Activated naive CD4-positive, alpha-beta T cell treated with anti-CD3 and anti-CD28 coated beads, Interleukin-2, amount 50 U/mL, for 24 hours (primary cell): ENCODE results near the gene PLEKHO2.

Experiments used
- H3K27ac Mint-ChIP-seq: one replicate; pipeline ENCODE4 v1.8.0; 2021; ENCODE audit warnings: mild to moderate bottlenecking, mixed read lengths
- H3K27me3 Mint-ChIP-seq: one replicate; pipeline ENCODE4 v1.8.0; 2021; ENCODE audit warnings: mixed read lengths
- H3K36me3 Mint-ChIP-seq: one replicate; pipeline ENCODE4 v1.8.0; 2021; ENCODE audit warnings: mixed read lengths
- H3K4me1 Mint-ChIP-seq: one replicate; pipeline ENCODE4 v1.8.0; 2021; ENCODE audit warnings: mixed read lengths
- H3K4me3 Mint-ChIP-seq: one replicate; pipeline ENCODE4 v1.8.0; 2021; ENCODE audit warnings: mild to moderate bottlenecking, mixed read lengths
- H3K9me3 Mint-ChIP-seq: one replicate; pipeline ENCODE4 v1.8.0; 2021; ENCODE audit warnings: mixed read lengths

The PLEKHO2 gene

DNA sequence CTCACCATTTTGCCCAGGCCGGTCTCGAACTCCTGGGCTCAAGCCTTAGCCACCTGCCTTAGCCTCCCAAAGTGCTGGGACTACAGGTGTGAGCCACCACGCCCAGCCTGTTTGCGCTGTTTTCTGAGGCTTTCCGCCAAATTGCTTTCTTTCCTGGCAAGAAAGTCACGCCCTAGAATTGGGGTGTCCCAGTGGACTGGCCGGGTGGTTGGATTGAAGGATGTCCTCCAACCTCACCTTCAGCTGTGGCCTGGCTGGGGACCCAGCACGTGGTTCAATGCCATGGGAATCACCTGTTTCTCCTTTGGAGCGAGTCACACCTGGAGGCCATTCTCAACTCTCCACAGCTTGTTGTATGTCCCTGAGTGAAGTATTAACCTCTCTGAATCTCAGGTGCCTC is 64.2 kb downstream of the PLEKHO2 start:
- Mint-ChIP-seq H3K9me3 (no peaks in the 10 kb centered on the region), H3K27ac (no peak overlapping the region), H3K4me1 (peaks cover 41% of the 10 kb centered on the region), H3K27me3 (no peaks in the 10 kb centered on the region), H3K4me3 (no peak overlapping the region), H3K36me3 (peaks cover 1% of the 10 kb centered on the region)

DNA sequence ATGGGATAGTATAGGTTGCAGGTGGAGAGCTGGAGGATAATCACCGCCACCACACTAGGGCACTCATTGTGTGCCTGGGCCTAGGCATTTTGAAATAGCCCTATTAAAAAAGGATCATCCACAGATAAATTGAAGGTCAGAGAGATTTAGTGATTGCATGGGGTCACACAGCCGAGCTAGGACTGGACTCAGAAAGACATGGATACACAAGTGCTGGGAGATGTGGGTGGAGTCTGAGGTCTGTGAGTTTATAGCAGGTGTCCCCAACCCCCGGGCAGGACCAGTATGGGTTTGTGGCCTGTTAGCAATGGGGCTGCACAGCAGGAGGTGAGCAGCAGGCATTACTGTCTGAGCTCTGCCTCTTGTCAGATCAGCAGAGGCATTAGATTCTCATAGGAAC is 64.7 kb downstream of the PLEKHO2 start:
- Mint-ChIP-seq H3K27me3 (peaks cover 3% of the 10 kb centered on the region), H3K4me3 (no peak overlapping the region), H3K4me1 (peaks cover 45% of the 10 kb centered on the region), H3K27ac (no peak overlapping the region), H3K36me3 (peaks cover 1% of the 10 kb centered on the region), H3K9me3 (no peaks in the 10 kb centered on the region)

DNA sequence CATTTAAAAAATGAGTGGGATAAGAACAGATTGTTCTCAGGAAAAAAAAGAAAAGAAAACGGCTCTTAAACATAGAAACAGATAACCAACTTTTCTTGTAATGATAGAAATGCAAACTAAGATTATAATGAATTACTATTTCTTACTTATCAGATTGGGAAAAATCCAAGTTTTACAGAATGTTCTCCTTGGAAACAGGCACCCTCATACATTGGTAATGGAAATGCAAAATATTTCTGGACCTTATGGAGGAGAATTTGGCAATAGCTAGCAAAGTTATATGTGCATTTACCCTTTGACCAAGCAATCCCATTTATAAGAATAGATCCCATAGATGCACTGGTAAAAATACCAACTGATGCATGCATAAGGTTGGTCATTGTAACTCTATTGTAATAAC is 66.3 kb downstream of the PLEKHO2 start:
- Mint-ChIP-seq H3K4me1 (peaks cover 32% of the 10 kb centered on the region), H3K27ac (no peak overlapping the region), H3K9me3 (no peaks in the 10 kb centered on the region), H3K36me3 (peaks cover 1% of the 10 kb centered on the region), H3K27me3 (peaks cover 3% of the 10 kb centered on the region), H3K4me3 (no peak overlapping the region)

DNA sequence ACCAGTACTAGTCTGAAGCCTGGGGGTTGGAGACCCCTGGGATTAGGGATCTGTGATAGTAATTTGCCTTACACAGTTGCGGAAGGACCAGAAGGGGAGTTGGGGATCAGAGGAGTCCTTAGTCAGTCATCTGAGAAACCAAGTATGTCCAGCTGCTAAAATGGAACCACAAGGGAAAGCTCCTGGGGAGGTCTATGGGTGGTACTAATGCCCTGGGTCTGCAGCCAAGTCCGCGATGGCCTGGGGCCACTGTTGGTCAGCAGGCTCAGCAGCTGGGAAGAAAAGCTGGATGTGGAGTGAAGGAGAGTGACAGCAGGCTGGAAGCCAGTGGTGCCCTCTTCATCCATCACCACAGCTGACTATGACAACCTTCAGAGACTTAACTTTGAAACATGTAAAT is 67.8 kb downstream of the PLEKHO2 start:
- peaks cover 16% of the 10 kb centered on the region for H3K4me1 Mint-ChIP-seq
- no peak overlapping the region for H3K4me3 Mint-ChIP-seq
- no peaks in the 10 kb centered on the region for H3K9me3 Mint-ChIP-seq
- peaks cover 1% of the 10 kb centered on the region for H3K36me3 Mint-ChIP-seq
- H3K27me3 Mint-ChIP-seq = peaks cover 3% of the 10 kb centered on the region
- no peak overlapping the region for H3K27ac Mint-ChIP-seq

DNA sequence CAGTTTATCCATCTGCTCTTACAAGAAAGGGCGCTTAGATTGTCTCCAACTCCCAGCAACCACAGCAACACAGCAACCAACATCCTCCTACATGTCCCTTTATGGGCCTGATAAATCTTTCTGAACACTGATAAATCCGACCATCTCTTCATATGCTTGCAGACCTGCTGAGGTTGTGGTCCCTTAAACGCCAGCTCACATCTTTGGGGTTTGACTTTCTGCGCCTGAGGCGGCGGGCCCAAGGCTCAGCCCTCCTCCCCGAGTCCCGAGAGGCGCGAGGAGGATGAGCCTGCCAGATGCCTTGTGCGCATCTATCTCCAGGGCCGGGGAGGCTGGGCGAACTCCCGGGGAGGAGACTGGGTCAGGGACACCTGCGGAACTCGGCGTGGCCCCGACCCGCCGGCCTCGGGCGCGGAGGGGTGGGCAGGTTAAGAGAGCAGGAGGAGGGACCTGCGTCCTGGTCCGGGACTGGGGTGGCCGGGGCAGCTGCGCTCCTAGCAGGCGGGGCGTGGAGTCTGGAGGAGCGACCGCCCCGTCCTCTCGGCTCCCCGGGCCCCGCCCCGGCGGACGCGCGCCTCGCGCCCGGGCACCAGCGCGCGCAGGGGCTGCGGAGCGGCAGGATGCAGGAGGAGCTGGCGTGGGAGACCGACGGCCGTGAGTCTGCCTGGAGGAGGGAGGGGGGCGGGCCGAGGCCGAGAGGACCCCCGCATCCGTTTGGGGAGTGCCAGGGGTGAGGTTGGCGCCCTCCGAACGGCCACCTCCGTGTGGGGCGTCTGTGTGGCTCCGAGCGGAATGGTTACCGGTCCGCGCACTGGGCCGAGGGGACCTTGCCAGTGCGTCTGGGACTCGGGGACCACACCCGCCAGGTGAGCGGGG is 69.8 kb downstream of the PLEKHO2 start, which contains the start of gene ANKDD1A:
Gene ANKDD1A (plus strand): TSS at position 592 of the 876 bp plus-strand sequence. CDS start 29 bp downstream, at position 621.
- peak within 1 kb of the TSS; percentile 79 for H3K4me3 Mint-ChIP-seq
- no peaks in the 10 kb centered on the region for H3K9me3 Mint-ChIP-seq
- peaks cover 8% of the 10 kb centered on the region for H3K4me1 Mint-ChIP-seq
- peaks cover 2% of the 10 kb centered on the region for H3K36me3 Mint-ChIP-seq
- H3K27ac Mint-ChIP-seq = no peak within 1 kb of the TSS
- peaks cover 3% of the 10 kb centered on the region for H3K27me3 Mint-ChIP-seq

DNA sequence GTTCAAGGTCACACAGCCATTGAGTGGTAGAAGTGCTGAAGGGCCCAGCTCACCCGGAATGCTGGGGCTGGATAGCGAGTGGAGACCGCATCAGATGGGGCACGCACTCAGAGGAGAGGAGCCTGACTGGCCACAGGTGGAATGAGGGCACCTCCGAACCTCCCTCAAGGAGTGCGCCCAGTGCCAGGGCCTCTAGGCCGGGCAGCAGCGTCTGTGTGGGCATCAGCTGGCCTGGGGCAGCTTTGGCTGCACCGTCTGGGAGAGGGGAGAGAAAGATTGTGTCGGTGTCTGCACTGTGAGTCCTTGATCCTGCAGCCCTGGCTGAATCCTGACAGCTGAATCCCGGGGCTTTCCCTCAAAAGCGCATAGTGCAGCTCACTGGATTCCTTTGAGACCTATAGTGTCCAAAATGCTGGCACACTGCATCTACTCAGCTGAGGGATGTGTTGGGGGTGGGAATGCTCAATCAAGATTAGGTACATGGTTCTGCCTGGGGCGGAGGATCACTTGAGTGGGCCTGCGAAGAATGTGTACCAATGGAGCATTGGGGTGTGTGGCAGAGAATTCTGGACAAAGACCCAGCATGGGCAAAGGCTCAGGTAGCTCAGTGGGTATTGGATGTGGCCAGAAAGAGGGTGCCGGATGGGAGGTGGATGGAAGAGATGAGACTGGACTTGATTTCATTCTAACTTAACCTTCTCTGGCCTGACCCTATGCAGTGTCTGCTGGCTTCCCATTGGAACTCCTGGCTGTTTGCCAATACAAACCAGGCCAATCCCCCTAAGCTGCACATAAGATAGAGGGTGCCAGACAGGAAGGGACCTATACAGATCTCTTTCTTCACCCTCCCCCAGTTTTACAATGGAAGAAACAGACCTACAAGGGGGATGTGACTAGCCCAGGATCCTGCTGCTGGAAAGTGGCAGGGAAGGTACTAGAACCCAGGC is 70.9 kb downstream of the PLEKHO2 start:
- peaks cover 2% of the 10 kb centered on the region for H3K36me3 Mint-ChIP-seq
- H3K4me1 Mint-ChIP-seq = peaks cover 8% of the 10 kb centered on the region
- H3K27me3 Mint-ChIP-seq = peaks cover 3% of the 10 kb centered on the region
- no peaks in the 10 kb centered on the region for H3K9me3 Mint-ChIP-seq
- H3K4me3 Mint-ChIP-seq = no peak overlapping the region
- H3K27ac Mint-ChIP-seq = no peak overlapping the region

DNA sequence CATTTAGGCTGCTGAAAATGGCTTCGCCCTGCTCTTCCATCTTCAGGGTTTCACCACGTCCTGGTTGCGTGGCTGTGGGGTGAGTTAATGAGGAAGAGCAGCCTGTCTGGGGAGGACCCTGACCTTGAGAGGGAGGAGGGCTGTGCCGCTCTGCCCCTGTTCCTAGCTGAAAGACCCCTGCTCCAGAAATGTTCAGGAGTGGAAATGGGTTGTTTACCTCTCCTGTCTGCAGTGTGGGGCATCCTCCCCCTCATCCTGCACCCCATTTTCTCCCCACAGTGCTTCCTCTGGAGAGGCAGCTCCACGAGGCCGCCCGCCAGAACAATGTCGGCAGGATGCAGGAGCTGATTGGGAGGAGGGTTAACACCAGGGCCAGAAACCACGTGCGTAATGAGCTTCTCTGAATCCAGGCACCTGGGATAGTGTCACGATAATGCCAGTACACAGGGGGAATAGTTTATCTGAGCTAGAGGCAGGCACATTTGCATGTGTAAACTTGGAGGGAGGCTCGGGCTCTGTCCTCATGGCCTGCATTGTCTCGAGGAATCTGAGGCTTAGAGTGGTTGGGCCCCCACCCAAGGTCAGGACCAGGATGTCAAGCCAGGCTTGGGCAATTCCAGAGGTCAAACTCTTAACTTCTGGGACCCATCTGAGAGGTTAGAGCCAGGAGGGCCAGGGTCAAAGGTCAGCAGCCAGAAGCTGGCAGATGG is 74.0 kb downstream of the PLEKHO2 start:
- H3K9me3 Mint-ChIP-seq = no peaks in the 10 kb centered on the region
- no peak overlapping the region for H3K4me3 Mint-ChIP-seq
- H3K27ac Mint-ChIP-seq = no peak overlapping the region
- H3K36me3 Mint-ChIP-seq = peaks cover 2% of the 10 kb centered on the region
- peaks cover 3% of the 10 kb centered on the region for H3K27me3 Mint-ChIP-seq
- peaks cover 8% of the 10 kb centered on the region for H3K4me1 Mint-ChIP-seq

DNA sequence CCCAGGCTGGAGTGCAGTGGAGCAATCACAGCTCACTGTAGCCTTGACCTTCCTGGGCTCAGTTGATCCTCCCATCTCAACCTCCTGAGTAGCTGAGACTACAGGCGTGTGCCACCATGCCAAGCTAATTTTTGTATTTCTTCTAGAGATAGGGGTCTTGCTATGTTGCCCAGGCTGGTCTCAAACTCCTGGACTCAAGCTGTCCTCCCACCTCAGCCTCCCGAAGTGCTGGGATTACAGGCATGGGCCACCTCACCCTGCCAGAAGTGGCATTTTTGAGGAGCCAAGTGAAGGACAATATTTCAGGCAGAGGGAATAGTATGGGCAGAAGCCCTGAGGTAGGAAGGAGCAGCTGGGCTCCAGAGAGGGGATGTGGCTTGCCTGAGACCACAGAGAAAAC is 74.7 kb downstream of the PLEKHO2 start:
- H3K27me3 Mint-ChIP-seq = peaks cover under 1% of the 10 kb centered on the region
- H3K9me3 Mint-ChIP-seq = no peaks in the 10 kb centered on the region
- H3K4me1 Mint-ChIP-seq = peaks cover 2% of the 10 kb centered on the region
- peaks cover 2% of the 10 kb centered on the region for H3K36me3 Mint-ChIP-seq
- H3K27ac Mint-ChIP-seq = no peak overlapping the region
- H3K4me3 Mint-ChIP-seq = no peak overlapping the region

DNA sequence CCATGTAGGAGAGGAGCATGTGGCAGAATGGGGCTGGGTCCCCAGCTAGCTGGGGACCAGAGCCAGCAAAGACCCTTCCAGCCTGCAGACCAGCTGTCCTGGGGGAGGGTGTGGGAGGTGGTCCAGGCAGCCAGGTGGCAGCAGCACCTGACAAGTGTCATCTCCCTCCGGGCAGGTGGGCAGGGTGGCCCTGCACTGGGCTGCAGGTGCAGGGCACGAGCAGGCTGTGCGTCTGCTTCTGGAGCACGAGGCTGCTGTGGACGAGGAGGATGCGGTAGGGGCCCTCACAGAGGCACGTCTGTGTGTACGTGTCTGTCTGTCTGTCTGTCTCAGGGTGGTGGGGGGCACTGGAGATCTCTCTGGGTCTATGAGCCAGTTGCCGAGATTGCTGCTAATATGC is 75.5 kb downstream of the PLEKHO2 start:
- no peak overlapping the region for H3K4me3 Mint-ChIP-seq
- H3K27ac Mint-ChIP-seq = no peak overlapping the region
- no peaks in the 10 kb centered on the region for H3K9me3 Mint-ChIP-seq
- no peaks in the 10 kb centered on the region for H3K27me3 Mint-ChIP-seq
- no peaks in the 10 kb centered on the region for H3K4me1 Mint-ChIP-seq
- H3K36me3 Mint-ChIP-seq = peaks cover 2% of the 10 kb centered on the region
